ENCODE results near the gene LDLRAD3. TPM values are rescaled to one million over a fixed set of nuclear protein-coding genes. Genes with fewer than 3 reads are reported as not detected.

LDLRAD3 gene
- total and polyA plus RNA-seq, 4 donors: 2.2 to 14.3 (median 9.9) TPM

DNA sequence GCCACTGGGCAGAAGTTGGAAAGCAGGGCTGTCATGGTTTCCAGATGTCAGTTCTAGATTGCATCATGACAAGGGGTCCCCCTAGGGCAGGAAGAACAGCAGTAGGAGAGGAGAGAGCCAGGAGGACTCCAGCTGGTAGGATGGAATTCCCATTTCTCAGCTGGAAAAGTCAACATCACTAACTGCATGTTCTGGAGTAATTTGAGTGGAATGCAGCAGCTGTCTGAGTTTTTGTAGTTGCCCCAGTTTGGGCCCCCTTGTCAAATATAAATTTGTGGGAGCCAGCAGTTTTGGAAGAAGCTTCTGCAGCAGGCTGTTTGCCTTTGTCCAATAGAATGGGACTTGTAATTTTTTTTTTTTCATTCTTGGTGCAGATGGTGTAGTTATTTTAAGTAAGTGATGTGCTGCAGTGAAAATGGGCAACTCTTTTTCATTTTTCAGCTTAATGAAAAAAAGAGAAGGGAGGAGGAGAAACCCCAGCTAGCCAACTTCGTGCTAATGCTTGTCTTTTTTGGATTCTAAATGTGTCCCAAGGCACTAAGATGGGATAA, 86.9 kb downstream of the LDLRAD3 start:
- DNase-seq: peak; percentile 31 to 70 (median 65)
- Histone ChIP-seq H3K4me1 (ENCODE audit: control insufficient read depth in 5 of 5, insufficient read depth in 5 of 5, low read length in 5 of 5) (peaks cover 0 to 17% (median 5%) of the 10 kb centered on the region in 5 donors), H3K4me3 (no peak overlapping the region), H3K36me3 (ENCODE audit: control insufficient read depth in 4 of 4, insufficient read depth in 4 of 4, low read length in 4 of 4) (peaks cover 0 to under 1% (median 0%) of the 10 kb centered on the region in 4 donors), H3K27ac (ENCODE audit: low read depth in 1 of 2, low read length in 1 of 2) (no peak overlapping the region), H3K27me3 (ENCODE audit: control insufficient read depth in 3 of 3, insufficient read depth in 3 of 3, low read length in 2 of 3) (no peaks in the 10 kb centered on the region), H3K9me3 (ENCODE audit: control insufficient read depth in 4 of 4, insufficient read depth in 3 of 4, low read length in 3 of 4) (no peaks in the 10 kb centered on the region), H3K9ac (ENCODE audit: insufficient read depth in 1 of 2, low read length in 2 of 2) (no peak overlapping the region)
- TF ChIP-seq, protein P1, sequence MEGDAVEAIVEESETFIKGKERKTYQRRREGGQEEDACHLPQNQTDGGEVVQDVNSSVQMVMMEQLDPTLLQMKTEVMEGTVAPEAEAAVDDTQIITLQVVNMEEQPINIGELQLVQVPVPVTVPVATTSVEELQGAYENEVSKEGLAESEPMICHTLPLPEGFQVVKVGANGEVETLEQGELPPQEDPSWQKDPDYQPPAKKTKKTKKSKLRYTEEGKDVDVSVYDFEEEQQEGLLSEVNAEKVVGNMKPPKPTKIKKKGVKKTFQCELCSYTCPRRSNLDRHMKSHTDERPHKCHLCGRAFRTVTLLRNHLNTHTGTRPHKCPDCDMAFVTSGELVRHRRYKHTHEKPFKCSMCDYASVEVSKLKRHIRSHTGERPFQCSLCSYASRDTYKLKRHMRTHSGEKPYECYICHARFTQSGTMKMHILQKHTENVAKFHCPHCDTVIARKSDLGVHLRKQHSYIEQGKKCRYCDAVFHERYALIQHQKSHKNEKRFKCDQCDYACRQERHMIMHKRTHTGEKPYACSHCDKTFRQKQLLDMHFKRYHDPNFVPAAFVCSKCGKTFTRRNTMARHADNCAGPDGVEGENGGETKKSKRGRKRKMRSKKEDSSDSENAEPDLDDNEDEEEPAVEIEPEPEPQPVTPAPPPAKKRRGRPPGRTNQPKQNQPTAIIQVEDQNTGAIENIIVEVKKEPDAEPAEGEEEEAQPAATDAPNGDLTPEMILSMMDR (IDR thresholded peaks at IDR 0.05; ENCODE audit: control extremely low read depth, extremely low read depth): no peak
- 48 to 49% methylated on average over 1 of the region's 1 CpG for WGBS, 2 donors
- ATAC-seq (ENCODE audit: insufficient read depth, low FRiP score): no peak

DNA sequence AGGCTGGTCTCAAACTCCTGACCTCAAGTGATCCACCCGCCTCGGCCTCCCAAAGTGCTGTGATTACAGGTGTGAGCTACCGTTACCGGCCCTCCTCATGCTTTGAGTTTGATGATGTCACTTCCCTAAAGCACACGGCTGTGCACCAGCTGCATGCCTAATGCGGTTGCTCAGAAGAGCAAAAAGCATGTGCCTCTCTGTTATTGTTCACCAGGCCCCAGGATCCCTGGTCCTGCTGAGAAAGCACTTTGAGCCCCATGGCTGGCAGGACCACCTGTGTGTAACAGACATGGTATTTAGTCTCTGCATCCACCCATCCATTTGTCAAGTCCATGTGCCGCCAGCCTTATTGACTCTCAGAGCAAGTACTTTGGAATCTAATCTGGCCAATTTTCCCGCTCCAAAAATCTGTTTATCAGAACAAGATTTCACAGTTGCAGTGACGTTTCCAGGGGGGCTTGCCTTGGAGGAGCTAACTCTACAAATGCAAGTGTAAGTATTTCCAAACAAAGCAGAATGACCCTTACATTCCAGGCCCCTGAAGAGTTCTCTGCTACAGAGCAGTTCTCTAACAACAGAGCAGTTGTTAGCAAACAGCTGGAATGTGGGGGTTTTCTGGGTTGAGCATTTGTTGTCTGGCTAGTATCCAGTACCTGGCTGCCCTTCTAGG, 89.4 kb downstream of the LDLRAD3 start:
- no peaks in the 10 kb centered on the region for H3K9me3 ChIP-seq (ENCODE audit: control insufficient read depth in 4 of 4, insufficient read depth in 3 of 4, low read length in 3 of 4)
- no peak overlapping the region for H3K9ac ChIP-seq (ENCODE audit: insufficient read depth in 1 of 2, low read length in 2 of 2)
- peaks cover 0 to 23% (median 7%) of the 10 kb centered on the region in 5 donors for H3K4me1 ChIP-seq (ENCODE audit: control insufficient read depth in 5 of 5, insufficient read depth in 5 of 5, low read length in 5 of 5)
- H3K27me3 ChIP-seq (ENCODE audit: control insufficient read depth in 3 of 3, insufficient read depth in 3 of 3, low read length in 2 of 3): no peaks in the 10 kb centered on the region
- WGBS, 2 donors: 69 to 82% methylated on average over 9 of the region's 9 CpGs
- peaks cover 0 to 6% (median 0%) of the 10 kb centered on the region in 4 donors for H3K36me3 ChIP-seq (ENCODE audit: control insufficient read depth in 4 of 4, insufficient read depth in 4 of 4, low read length in 4 of 4)
- DNase-seq (peak; percentile 53 to 62 (median 61)), ATAC-seq (ENCODE audit: insufficient read depth, low FRiP score) (no peak)
- H3K4me3 ChIP-seq: no peak overlapping the region
- TF ChIP-seq, protein P1 (IDR thresholded peaks at IDR 0.05; ENCODE audit: control extremely low read depth, extremely low read depth): no peak
- no peak overlapping the region for H3K27ac ChIP-seq (ENCODE audit: low read depth in 1 of 2, low read length in 1 of 2)

DNA sequence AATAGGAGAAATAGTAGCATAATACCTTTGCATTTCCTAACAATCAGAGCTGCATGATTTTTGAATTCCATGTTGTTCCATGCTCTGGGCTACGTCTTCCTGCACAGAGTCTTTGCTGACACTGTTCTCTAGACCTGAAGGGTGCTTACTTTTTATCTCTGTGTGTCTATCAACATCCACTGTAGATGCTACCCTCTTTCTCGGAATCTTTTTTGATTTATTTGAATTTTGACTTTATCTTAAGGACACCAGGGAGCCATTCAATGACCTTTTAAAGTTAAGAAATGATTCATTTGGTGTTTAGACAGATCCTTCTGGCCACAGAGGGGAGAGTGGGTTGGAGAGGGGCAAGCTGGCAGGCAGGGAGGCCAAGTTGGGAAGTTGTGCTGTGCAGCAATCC, 90.1 kb downstream of the LDLRAD3 start:
- TF ChIP-seq, protein P1 (IDR thresholded peaks at IDR 0.05; ENCODE audit: control extremely low read depth, extremely low read depth): no peak
- Histone ChIP-seq H3K9ac (ENCODE audit: insufficient read depth in 1 of 2, low read length in 2 of 2) (no peak overlapping the region), H3K4me1 (ENCODE audit: control insufficient read depth in 5 of 5, insufficient read depth in 5 of 5, low read length in 5 of 5) (peaks cover 0 to 29% (median 7%) of the 10 kb centered on the region in 5 donors), H3K4me3 (no peak overlapping the region), H3K36me3 (ENCODE audit: control insufficient read depth in 4 of 4, insufficient read depth in 4 of 4, low read length in 4 of 4) (peaks cover 0 to 6% (median 0%) of the 10 kb centered on the region in 4 donors), H3K27ac (ENCODE audit: low read depth in 1 of 2, low read length in 1 of 2) (no peak overlapping the region), H3K27me3 (ENCODE audit: control insufficient read depth in 3 of 3, insufficient read depth in 3 of 3, low read length in 2 of 3) (no peaks in the 10 kb centered on the region), H3K9me3 (ENCODE audit: control insufficient read depth in 4 of 4, insufficient read depth in 3 of 4, low read length in 3 of 4) (no peaks in the 10 kb centered on the region)
- DNase-seq (no peak), ATAC-seq (ENCODE audit: insufficient read depth, low FRiP score) (no peak)
- 80% methylated on average over 2 of the region's 2 CpGs for WGBS, 2 donors

Measured in lung (tissue), 12 donors.